Occipital lobe (tissue), 2 donors: Measurements from ENCODE around the gene PLCL2. TPM values are rescaled to one million over a fixed set of nuclear protein-coding genes. Genes with fewer than 3 reads are reported as not detected.
"Not testable (repeated sequence)": the region's sequence is repeated elsewhere in the genome, so short reads cannot be mapped to it uniquely, and the experiment has no call there.

Source experiments
- DNase-seq: peaks from one replicate; lab custom pipeline; 2025; lab: John Stamatoyannopoulos, UW
- total RNA-seq: library from RNA; depleted of rRNA; stranded (reverse); fragments of >200 nt; gene quantifications from one replicate; pipeline ENCODE4 v1.2.3, GENCODE V29; 2014

PLCL2 gene
- total RNA-seq, 1 donor from 2014 or later = 128 TPM

- no peak for DNase-seq
Observed at GRCh38 chr3:17070161-17070959, 185.6 kb downstream of the PLCL2 start.

- no peak for DNase-seq
Observed at GRCh38 chr3:17074559-17074958, 189.8 kb downstream of the PLCL2 start.

DNA sequence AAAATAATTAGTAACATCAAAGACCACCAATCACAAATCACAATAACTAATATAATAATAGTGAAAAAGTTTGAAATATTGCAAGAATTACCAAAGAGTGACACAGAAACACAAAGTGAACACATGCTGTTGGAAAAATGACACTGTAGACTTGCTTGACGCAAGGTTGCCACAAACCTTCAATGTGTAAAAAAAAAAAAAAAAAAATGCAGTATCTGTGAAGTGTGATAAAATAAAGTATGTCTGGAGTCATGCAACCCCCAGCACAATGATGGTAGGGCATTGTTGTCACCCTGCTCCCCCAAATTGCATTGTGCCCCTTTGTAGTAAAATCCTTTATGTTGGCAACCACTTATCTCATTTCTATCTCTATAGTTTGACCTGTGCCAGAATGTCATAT is 190.6 kb downstream of the PLCL2 start:
- no peak for DNase-seq

DNA sequence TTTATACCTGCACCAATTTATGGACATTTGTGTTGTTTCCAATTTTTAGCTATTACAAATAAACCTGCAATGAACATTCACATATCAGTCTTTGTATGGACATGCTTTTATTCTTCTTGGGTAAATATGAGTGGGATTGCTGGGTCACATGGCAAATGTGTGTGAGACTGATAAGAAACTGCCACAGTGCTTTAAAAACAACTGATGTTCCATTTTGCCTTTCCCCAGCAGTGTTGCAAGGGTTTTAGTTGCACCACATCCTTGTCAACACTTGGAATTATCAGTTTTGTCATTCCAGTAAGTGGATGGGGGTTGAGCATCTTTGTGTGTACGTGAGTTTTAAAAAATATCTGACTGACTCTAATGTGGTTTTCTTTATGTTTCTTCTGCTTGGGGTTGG is 191.2 kb downstream of the PLCL2 start:
- DNase-seq = no peak

- no peak for DNase-seq
Observed at GRCh38 chr3:17076940-17077605, 192.3 kb downstream of the PLCL2 start.

- DNase-seq = no peak
Observed at GRCh38 chr3:17077606-17078005, 192.9 kb downstream of the PLCL2 start.

- DNase-seq = no peak
Observed at GRCh38 chr3:17078926-17079465, 194.2 kb downstream of the PLCL2 start.

- no peak for DNase-seq
Observed at GRCh38 chr3:17079933-17080332, 195.2 kb downstream of the PLCL2 start.

DNA sequence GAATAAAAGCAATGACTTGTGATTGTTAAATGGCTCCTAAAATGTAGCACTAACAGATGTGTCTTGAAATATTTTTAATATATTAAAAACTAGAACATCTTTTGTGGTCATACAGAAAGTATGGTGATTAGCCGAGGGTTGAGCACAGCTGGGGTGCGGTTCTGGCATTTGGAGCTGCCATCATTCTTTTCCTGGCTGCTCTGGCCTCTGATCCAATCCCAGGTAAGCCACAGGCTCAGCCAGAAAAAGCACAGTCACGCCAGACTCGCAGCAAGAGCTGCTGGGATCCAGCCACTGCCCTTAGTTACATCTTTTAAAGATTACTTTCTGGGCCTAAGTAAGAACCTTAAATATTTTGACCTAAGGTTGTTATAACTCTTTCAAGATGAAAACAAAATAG is 196.8 kb downstream of the PLCL2 start:
- no peak for DNase-seq

DNA sequence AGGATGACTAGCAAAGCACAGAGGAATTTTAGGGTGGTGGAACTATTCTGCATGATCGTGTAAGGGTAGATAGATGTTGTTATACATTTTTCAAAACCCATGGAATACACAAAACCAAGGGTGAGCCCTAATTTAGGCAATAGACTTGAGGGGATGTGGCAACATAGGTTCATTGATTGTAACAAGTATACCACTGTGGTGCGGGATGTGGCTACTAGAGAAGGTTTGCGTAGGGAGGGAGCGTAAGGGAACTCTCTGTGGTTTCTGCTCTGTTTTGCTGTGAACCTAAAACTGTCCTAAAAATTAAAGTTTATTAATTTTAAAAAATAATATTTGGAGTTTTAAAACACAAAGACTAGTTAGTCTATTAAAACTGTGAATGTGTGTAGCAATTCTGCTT is 202.8 kb downstream of the PLCL2 start:
- DNase-seq = no peak

DNA sequence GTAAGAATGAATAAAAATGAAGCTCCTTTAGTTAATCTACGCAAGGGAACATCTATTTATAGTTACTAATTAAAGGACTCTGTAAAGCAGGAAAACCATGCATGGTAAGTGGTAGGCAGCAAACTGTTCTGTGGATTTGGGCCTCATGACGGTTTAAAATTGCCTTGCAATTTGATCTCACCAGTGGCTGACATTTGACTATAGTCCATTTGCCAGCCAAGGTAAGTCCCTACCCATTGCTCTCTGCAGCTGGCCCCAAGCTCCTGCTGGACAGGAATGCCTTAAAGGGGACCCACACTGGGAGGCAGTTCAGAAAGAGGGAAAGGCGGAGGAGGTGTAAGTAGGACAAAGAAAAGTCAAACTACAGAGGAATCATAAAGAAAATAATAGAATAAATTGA is 203.3 kb downstream of the PLCL2 start:
- no peak for DNase-seq

GRCh38 chr3:17088602-17089313 is 204.0 kb downstream of the PLCL2 start:
- no peak for DNase-seq

DNA sequence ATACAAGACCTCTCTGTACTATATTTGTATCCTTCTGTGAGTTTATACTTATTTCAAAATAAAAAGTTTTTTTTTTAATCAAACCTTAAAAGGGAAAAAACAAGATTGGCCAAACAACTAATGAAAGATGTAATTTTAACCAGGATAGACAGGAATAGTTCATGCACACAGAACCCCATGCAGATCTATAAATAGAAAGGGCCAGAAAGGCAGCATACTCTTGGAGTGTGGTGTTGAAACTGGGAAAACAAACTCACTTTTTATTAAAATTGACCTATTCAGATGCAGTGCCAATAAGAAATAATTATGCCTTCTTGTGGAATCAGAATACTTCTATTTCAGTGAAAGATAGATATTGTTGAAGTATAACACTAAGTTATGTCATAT is 204.6 kb downstream of the PLCL2 start:
- no peak for DNase-seq

DNA sequence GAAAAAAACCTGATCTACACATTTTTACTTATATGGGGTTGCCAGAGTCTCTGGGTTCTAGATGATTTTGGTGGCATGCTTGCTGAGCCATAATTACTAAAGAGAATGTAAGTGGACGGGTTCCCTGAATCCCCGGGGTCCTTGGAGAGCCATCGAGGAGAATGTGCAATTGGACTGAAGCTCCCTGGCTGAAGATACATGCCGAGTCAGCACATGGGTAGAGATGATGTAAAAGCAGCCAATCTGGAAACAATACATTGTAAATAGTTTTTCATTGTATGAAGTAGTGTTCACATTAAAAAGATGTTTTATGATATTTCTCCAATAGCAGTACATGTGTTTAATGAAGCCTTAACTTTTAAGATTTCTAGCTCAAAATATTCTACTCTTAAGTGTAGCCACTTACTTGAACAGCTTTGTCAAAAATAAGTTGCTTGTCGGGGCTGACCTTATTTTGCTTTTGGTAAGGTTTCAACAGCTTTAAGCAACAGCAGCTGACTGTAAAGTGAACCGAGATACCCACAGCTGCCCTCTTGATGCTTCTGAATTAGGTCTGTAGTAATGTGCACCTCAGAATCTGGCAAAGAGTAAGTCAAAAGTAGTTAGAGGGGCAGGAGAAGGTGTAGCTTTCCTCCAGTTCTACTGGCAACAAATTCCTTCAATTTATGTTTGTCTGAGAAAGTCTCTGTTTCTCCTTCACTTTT is 205.7 kb downstream of the PLCL2 start:
- no peak for DNase-seq

DNA sequence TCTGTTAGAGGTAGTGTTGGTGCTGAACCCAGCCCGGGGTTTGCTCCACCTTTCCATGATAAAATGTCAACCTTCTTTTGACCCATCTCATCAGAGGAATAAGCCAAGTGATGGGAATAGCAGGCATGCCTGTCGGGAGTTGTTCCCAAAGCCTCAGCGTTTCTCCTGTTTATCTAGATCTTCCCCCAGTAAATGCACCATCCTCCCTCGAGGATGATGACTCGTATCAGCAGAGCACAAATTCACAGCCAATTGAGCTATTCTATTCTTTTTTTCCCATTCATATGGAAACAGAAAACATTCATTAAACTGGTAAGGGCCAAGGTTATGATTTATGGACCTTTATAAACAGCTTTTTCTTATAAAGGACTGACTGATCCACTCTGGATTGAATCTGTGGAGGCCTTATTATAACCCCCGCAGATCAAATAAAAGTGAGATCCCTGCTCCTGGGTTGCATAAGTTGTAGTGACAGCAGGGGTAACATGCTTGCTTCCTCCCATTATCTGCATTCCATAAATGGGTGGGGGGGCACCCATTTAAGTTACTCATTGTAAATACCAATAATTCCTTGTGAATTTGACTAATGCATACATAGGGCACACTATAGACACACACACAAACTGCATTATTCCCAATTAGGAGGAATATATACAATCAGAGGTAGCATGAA is 207.3 kb downstream of the PLCL2 start:
- no peak for DNase-seq

DNA sequence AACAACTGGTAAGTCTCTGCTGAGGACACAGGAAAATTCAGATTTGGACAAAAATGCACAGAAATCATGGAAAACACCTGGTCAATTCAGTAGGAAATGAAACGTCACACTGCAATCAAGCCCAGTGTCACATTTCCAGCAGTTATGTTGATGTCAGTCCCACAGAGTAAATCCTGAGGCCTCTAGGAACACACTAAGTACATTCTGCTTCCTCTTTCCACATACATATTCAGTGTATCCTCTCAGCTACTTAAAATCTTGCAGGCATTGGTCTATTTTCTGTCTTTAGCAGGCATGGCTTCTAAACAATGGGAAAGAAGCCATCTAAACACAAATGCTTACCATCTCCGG is 207.8 kb downstream of the PLCL2 start:
- no peak for DNase-seq

DNA sequence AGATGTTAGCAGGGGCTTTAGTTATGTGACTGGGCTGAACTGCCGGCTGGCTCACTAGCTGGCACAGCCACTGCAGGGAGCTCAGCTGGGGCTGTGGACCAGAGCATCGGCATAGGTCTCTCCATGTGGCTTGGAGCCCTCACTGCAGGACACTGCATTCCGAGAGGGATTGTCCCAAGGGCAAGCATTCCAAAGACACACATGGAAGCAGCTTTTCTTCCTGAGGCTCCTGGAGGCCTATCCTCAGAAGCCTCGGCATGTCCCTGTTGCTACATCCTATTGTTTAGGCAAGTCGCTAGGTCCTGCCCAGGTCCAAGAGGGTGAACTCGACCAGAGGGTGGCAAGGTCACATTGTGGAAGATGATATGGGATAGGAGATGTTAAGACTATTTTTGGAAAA is 209.8 kb downstream of the PLCL2 start:
- no peak for DNase-seq

DNA sequence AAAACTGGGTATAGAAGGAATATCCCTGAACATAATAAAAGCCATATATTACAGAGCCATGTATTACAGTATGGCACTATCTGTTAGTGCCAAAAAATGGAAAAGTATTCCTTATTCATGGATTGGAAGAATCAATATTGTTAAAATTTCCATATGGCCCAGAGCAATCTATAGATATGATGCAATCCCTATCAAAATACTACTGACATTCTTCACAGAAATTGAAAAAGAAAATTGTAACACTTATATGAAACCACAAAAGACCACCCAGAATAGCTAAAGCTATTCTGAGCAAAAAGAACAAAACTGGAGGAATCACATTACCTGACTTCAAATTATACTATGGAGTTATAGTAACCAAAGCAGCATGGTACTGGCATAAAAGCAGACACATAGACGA is 218.8 kb downstream of the PLCL2 start:
- no peak for DNase-seq

DNA sequence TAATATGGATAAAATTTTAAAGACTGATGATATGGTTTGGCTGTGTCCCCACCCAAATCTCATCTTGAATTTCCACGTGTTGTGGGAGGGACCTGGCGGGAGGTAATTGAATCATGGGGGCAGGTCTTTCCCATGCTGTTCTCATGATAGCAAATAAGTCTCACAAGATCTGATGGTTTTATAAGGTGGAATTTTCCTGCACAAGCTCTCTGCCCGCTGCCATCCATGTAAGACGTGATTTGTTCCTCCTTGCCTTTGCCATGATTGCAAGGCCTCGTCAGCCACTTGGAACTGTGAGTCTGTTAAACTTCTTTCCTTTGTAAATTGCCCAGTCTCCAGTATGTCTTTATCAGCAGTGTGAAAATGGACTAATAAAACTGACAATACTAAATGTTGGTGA is 222.0 kb downstream of the PLCL2 start:
- DNase-seq = not testable (repeated sequence)

DNA sequence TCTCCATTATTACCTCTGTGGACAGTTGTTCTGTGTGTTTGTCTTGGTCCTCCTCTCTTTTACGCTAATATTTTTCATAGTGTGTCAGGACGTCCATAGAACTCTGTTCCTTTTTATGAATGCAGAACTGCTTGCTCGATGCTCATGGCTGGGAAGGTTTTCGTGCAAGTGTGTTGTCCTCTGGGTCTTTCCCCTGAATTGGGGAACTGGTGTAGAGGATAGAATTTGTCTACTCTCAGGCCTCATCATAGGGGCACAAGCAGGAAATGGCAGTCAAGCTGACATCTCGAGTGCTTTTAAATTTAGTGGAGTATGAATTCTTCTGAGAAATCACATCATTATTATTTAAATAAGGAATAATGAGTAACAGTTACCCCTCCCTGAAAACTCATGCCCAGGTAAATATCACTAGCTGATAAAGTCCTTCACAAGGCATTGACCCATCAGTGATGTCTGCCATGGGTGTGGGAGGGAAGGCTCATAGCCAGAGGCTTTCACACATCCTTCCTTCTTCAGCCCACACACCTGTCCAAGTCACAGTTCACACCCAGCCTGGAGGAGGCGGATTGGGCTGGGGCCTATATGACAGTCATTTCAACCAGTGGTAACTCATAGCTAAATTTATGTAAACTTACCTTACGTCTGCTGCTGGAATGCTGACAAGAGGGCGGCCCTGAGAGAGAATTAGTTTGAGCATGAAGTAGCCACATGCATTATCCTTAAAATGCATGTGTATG is 226.1 kb downstream of the PLCL2 start:
- DNase-seq = no peak
